Kidney (tissue), 14 donors: Measurements from ENCODE around the gene QSOX2. TPM values are rescaled to one million over a fixed set of nuclear protein-coding genes. Genes with fewer than 3 reads are reported as not detected.

Experiments used
- DNase-seq, 5 donors: peaks; one replicate each; pipeline ENCODE4 v3.0.0-alpha.2; 2013 to 2020
- FAIRE-seq: peaks from 2 replicates; lab custom pipeline; 2012; peaks lifted over from hg19 to GRCh38; lab: Jason Lieb, UNC
- H3K27ac ChIP-seq, 2 donors: one replicate each; pipeline ENCODE4 v1.7.0; 2013; ENCODE audit warnings: low read depth in 2 of 2, low read length in 2 of 2, inconsistent platforms in 1 of 2
- H3K27me3 ChIP-seq: one replicate; pipeline ENCODE4 v1.7.1; 2013; ENCODE audit warnings: low read length, inconsistent platforms; ENCODE audit not compliant: control insufficient read depth, insufficient read depth
- H3K36me3 ChIP-seq, 3 donors: one replicate each; pipeline versions ENCODE4 v1.7.0 to v1.7.1; 2013; ENCODE audit warnings: low read length in 3 of 3, control low read depth in 1 of 3, inconsistent platforms in 1 of 3; ENCODE audit not compliant: insufficient read depth in 3 of 3, control insufficient read depth in 2 of 3
- H3K4me1 ChIP-seq, 3 donors: one replicate each; pipeline versions ENCODE4 v1.7.0 to v1.7.1; 2013; ENCODE audit warnings: low read length in 3 of 3, inconsistent platforms in 1 of 3, low read depth in 1 of 3; ENCODE audit not compliant: control insufficient read depth in 2 of 3, insufficient read depth in 2 of 3
- H3K4me3 ChIP-seq, 3 donors: one replicate each; pipeline versions ENCODE4 v1.7.0 to v1.8.1; 2013; ENCODE audit warnings: low read length in 3 of 3, control low read depth in 1 of 3, inconsistent platforms in 1 of 3
- H3K9ac ChIP-seq, 3 donors: one replicate each; pipeline versions ENCODE4 v1.7.0 to v1.7.1; 2013; ENCODE audit warnings: low read length in 3 of 3, control low read depth in 1 of 3, inconsistent platforms in 1 of 3
- H3K9me3 ChIP-seq, 3 donors: one replicate each; pipeline versions ENCODE4 v1.7.0 to v1.7.1; 2013; ENCODE audit warnings: low read length in 3 of 3, control low read depth in 1 of 3, inconsistent platforms in 1 of 3; ENCODE audit not compliant: control insufficient read depth in 2 of 3, insufficient read depth in 1 of 3
- intact Hi-C: fragments of 100-400 bp; cut with DNase I; formaldehyde crosslinking; loops from one replicate; pipeline ENCODE4 v1.11.1; 2022
- polyA plus RNA-seq: library from polyadenylated mRNA; stranded (reverse); fragments of 350-450 nt; fragmentation: Illumina TruSeq; extraction: RNeasy Lipid Tissue Mini Kit (QIAGEN cat#74804); gene quantifications from one replicate; pipeline ENCODE4 v1.2.3, GENCODE V29; 2014; ENCODE audit warnings: low read depth, low replicate concordance; ENCODE audit not compliant: insufficient read depth
- total RNA-seq: library from RNA; stranded (reverse); fragmentation: NEBNext Ultra II Directional; extraction: Animal tissue kit (Norgen Biotek cat#: 25700); gene quantifications from one replicate; pipeline ENCODE4 v1.2.1, GENCODE V29; 2021
- TF ChIP-seq, protein P1 (sequence below): IDR thresholded peaks from 3 replicates; pipeline ENCODE4 v1.5.1; 2012; ENCODE audit warnings: mild to moderate bottlenecking, moderate library complexity, borderline replicate concordance; ENCODE audit not compliant: insufficient read depth; ENCODE audit errors: extremely low read depth
- donor health status: control.
- donor health status: control.
- donor health status: control.
- donor health status: control.
- donor health status: control.
- donor health status: DM: yes; HTN: yes; CAD: no.
- donor health status: Normal renal cell carcinoma (clear cell type).

Gene QSOX2
- total and polyA plus RNA-seq, 2 donors from 2014 or later: 4.0 to 10.1 TPM

GRCh38 chr9:136225748-136226679 lies 19.6 kb downstream of the QSOX2 start:
- FAIRE-seq (no peak), DNase-seq (peak in 4 of 5 donors; percentile 62 to 77 (median 70))
- no peaks in the 10 kb centered on the region for H3K9me3 ChIP-seq
- no peak overlapping the region for H3K27ac ChIP-seq
- intact Hi-C loops: no loop called here
- no peaks in the 10 kb centered on the region for H3K4me1 ChIP-seq
- TF ChIP-seq, protein P1, sequence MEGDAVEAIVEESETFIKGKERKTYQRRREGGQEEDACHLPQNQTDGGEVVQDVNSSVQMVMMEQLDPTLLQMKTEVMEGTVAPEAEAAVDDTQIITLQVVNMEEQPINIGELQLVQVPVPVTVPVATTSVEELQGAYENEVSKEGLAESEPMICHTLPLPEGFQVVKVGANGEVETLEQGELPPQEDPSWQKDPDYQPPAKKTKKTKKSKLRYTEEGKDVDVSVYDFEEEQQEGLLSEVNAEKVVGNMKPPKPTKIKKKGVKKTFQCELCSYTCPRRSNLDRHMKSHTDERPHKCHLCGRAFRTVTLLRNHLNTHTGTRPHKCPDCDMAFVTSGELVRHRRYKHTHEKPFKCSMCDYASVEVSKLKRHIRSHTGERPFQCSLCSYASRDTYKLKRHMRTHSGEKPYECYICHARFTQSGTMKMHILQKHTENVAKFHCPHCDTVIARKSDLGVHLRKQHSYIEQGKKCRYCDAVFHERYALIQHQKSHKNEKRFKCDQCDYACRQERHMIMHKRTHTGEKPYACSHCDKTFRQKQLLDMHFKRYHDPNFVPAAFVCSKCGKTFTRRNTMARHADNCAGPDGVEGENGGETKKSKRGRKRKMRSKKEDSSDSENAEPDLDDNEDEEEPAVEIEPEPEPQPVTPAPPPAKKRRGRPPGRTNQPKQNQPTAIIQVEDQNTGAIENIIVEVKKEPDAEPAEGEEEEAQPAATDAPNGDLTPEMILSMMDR: peak; percentile 65
- no peak overlapping the region for H3K4me3 ChIP-seq
- H3K27me3 ChIP-seq: no peaks in the 10 kb centered on the region
- H3K9ac ChIP-seq: no peak overlapping the region
- H3K36me3 ChIP-seq: peaks cover 0 to 8% (median 0%) of the 10 kb centered on the region in 3 donors

GRCh38 chr9:136225366-136225747 lies 20.3 kb downstream of the QSOX2 start:
- Histone ChIP-seq H3K27me3 (no peaks in the 10 kb centered on the region), H3K27ac (no peak overlapping the region), H3K4me3 (no peak overlapping the region), H3K36me3 (peaks cover 0 to 8% (median 0%) of the 10 kb centered on the region in 3 donors), H3K9me3 (no peaks in the 10 kb centered on the region), H3K4me1 (no peaks in the 10 kb centered on the region), H3K9ac (no peak overlapping the region)
- no peak for DNase-seq
- no peak for FAIRE-seq
- TF ChIP-seq, protein P1: no peak
- intact Hi-C loops: no loop called here

DNA sequence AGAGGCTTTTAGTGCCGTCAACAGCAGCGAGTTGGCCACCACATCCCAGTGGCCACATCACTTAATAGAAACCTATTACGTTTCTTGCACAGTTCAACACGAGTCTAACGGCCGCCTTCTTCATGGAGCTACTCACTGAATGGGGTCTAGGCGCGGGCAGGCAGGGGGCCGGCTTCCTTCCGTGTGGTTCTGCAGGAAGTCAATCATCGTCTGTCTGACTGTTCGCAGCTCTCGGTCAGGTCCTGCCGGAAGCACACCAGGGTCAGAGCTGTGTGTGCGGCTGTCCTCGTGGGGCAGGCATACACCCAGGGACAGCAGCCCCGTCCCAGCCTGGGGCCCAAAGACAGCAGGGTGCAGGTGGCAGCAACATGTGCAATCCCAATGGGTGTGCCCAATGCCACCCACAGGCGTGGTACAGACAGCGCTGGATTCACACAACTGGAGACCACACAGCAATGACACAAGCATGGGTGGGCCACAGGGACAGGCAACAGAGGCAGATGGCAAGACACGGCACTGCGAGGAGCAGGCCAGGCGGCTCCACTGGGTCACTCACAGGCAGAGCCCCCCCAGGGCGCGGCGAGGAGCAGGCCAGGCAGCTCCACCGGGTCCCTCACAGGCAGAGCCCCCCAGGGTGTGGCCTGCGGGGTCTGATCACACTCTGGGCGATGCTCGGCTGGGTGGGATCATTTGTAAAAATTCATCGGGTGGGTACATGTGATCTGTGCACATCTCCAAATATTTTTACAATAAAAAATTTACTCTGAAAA lies 21.6 kb downstream of the QSOX2 start:
- Histone ChIP-seq H3K4me1 (no peaks in the 10 kb centered on the region), H3K4me3 (no peak overlapping the region), H3K27ac (no peak overlapping the region), H3K9me3 (no peaks in the 10 kb centered on the region), H3K36me3 (peaks cover 0 to 8% (median under 1%) of the 10 kb centered on the region in 3 donors), H3K9ac (no peak overlapping the region), H3K27me3 (no peaks in the 10 kb centered on the region)
- intact Hi-C loops: no loop called here
- DNase-seq (no peak), FAIRE-seq (no peak)
- TF ChIP-seq, protein P1: no peak
